Measurements from ENCODE around the gene PAFAH1B1.

The PAFAH1B1 gene

GRCh38 chr17:2722611-2723010 is 129.2 kb downstream of the PAFAH1B1 start:
- DNase-seq (ENCODE audit: low spot score) = no peak

GRCh38 chr17:2723505-2723996 is 130.1 kb downstream of the PAFAH1B1 start:
- no peak for DNase-seq (ENCODE audit: low spot score)

GRCh38 chr17:2723997-2724783 is 130.7 kb downstream of the PAFAH1B1 start:
- DNase-seq (ENCODE audit: low spot score) = no peak

- DNase-seq (ENCODE audit: low spot score) = peak; percentile 57
Measured at GRCh38 chr17:2724784-2725164, 131.3 kb downstream of the PAFAH1B1 start.

- no peak for DNase-seq (ENCODE audit: low spot score)
Measured at GRCh38 chr17:2730764-2731353, 137.4 kb downstream of the PAFAH1B1 start.

GRCh38 chr17:2731807-2732206 is 138.4 kb downstream of the PAFAH1B1 start:
- no peak for DNase-seq (ENCODE audit: low spot score)

GRCh38 chr17:2734939-2735338 is 141.5 kb downstream of the PAFAH1B1 start:
- no peak for DNase-seq (ENCODE audit: low spot score)
